DMS79 (cell line): ENCODE results near the gene ZCCHC24.

Experiments used
- DNase-seq: peaks from one replicate; lab custom pipeline; 2025; lab: John Stamatoyannopoulos, UW

The ZCCHC24 gene

GRCh38 chr10:79360499-79361342 lies 84.7 kb downstream of the ZCCHC24 start:
- DNase-seq, result no peak

- no peak for DNase-seq
These were observed 85.5 kb downstream of the ZCCHC24 start for GRCh38 chr10:79359816-79360498.

GRCh38 chr10:79358811-79359210 lies 86.6 kb downstream of the ZCCHC24 start:
- DNase-seq, result no peak

- no peak for DNase-seq
These were observed 88.2 kb downstream of the ZCCHC24 start for GRCh38 chr10:79357180-79357579.

- no peak for DNase-seq
These were observed 89.3 kb downstream of the ZCCHC24 start for GRCh38 chr10:79356104-79356503.

GRCh38 chr10:79355420-79356017 lies 89.9 kb downstream of the ZCCHC24 start:
- no peak for DNase-seq

GRCh38 chr10:79354615-79355014 lies 90.8 kb downstream of the ZCCHC24 start:
- no peak for DNase-seq

GRCh38 chr10:79354141-79354540 lies 91.3 kb downstream of the ZCCHC24 start:
- no peak for DNase-seq

GRCh38 chr10:79353726-79354125 lies 91.7 kb downstream of the ZCCHC24 start:
- DNase-seq, result no peak

GRCh38 chr10:79353000-79353406 lies 92.4 kb downstream of the ZCCHC24 start:
- DNase-seq, result no peak

GRCh38 chr10:79352035-79352877 lies 93.2 kb downstream of the ZCCHC24 start:
- no peak for DNase-seq

- no peak for DNase-seq
These were observed 94.1 kb downstream of the ZCCHC24 start for GRCh38 chr10:79351332-79351731.

- no peak for DNase-seq
These were observed 94.8 kb downstream of the ZCCHC24 start for GRCh38 chr10:79350407-79351154.

- no peak for DNase-seq
These were observed 95.5 kb downstream of the ZCCHC24 start for GRCh38 chr10:79349766-79350406.

- no peak for DNase-seq
These were observed 96.3 kb downstream of the ZCCHC24 start for GRCh38 chr10:79349072-79349491.

- no peak for DNase-seq
These were observed 96.8 kb downstream of the ZCCHC24 start for GRCh38 chr10:79348640-79348988.

- no peak for DNase-seq
These were observed 97.4 kb downstream of the ZCCHC24 start for GRCh38 chr10:79347894-79348639.

- peak; percentile 41 for DNase-seq
These were observed 98.1 kb downstream of the ZCCHC24 start, which contains the start of gene PPIF for GRCh38 chr10:79347226-79347893. Gene PPIF, plus strand, starts transcription at chr10:79347469. Its CDS starts 80 bp downstream, at chr10:79347549.
